AG04449 (cell line): ENCODE results near the gene GDI1.
A peak's percentile ranks its signal among the peaks of the same experiment; 100 is the strongest.

Experiments
- CTCF ChIA-PET: fragments of 350-600 bp; formaldehyde crosslinking; extraction: SDS; loops from one replicate; lab custom pipeline; 2021; ENCODE audit warnings: antibody characterized with exemption; lab: Yijun Ruan, JAX
- POLR2A ChIA-PET: fragments of 400-600, 350-600 bp; formaldehyde crosslinking; extraction: SDS; loops from one replicate; lab custom pipeline; 2020; ENCODE audit warnings: antibody characterized with exemption, inconsistent platforms; lab: Yijun Ruan, JAX
- DNase-seq: peaks from one replicate; pipeline ENCODE4 v3.0.0-alpha.2; 2010; ENCODE audit warnings: low read depth, low spot score
- H3K4me3 ChIP-seq: 2 replicates; pipeline ENCODE4 v1.5.1; 2011; ENCODE audit warnings: low read depth, mild to moderate bottlenecking, control low read depth, low read length
- CTCF ChIP-seq: IDR thresholded peaks from one replicate; pipeline ENCODE4 v1.5.1; 2011; ENCODE audit warnings: mild to moderate bottlenecking, moderate library complexity, low read length, control low read depth, inconsistent platforms; ENCODE audit not compliant: insufficient read depth; ENCODE audit errors: missing control alignments

The GDI1 gene

GRCh38 chrX:154458116-154458953 is 21.4 kb downstream of the GDI1 start, which contains the start of gene PLXNA3:
Gene PLXNA3 (plus strand): TSS chrX:154458281. CDS start chrX:154460184, 1,903 bp downstream.
- DNase-seq = no peak
- TF ChIP-seq CTCF = no peak
- ChIA-PET POLR2A (interaction anchor here (0.7 to 2.7 kb wide), 8 partner anchors 9 to 75 kb away, joined by 3 to 16 read pairs (median 4); partner anchors contain the start of genes FAM50A, LAGE3 and SLC10A3), CTCF (interaction anchor here (1.3 kb wide), 1 partner anchor 18 kb away, joined by 4 read pairs; no protein-coding TSS in a partner anchor)
- peak within 1 kb of the TSS; percentile 72 for H3K4me3 ChIP-seq

GRCh38 chrX:154458954-154459778 is 22.2 kb downstream of the GDI1 start:
- CTCF ChIA-PET = interaction anchor here (1.3 kb wide), 1 partner anchor 18 kb away, joined by 4 read pairs; no protein-coding TSS in a partner anchor

GRCh38 chrX:154459832-154460231 is 22.9 kb downstream of the GDI1 start:
- ChIA-PET CTCF (interaction anchor here (1.3 kb wide), 1 partner anchor 17 kb away, joined by 4 read pairs; no protein-coding TSS in a partner anchor), POLR2A (interaction anchor here (0.7 to 2.7 kb wide), 7 partner anchors 8 to 31 kb away, joined by 3 to 16 read pairs (median 5); partner anchors contain the start of genes LAGE3, SLC10A3 and UBL4A)
- DNase-seq = no peak
- no peak for TF ChIP-seq CTCF
- H3K4me3 ChIP-seq = peak overlapping the region; percentile 72

More at GRCh38 chrX:154458954-154459778, 22.2 kb downstream of the GDI1 start:
- POLR2A ChIA-PET = interaction anchor here (0.6 to 2.7 kb wide), 9 partner anchors 9 to 59 kb away, joined by 3 to 16 read pairs (median 4); partner anchors contain the start of genes FAM50A, LAGE3, SLC10A3 and UBL4A
- H3K4me3 ChIP-seq = peak overlapping the region; percentile 72
- no peak for TF ChIP-seq CTCF
- no peak for DNase-seq

GRCh38 chrX:154460326-154460725 is 23.4 kb downstream of the GDI1 start:
- POLR2A ChIA-PET = interaction anchor here (0.7 to 2.7 kb wide), 4 partner anchors 14 to 30 kb away, joined by 3 to 16 read pairs (median 4); partner anchors contain the start of genes LAGE3 and UBL4A
- H3K4me3 ChIP-seq = peak overlapping the region; percentile 72
- no peak for TF ChIP-seq CTCF
- no peak for DNase-seq
- CTCF ChIA-PET = no interaction called here

- no peak overlapping the region for H3K4me3 ChIP-seq
- no peak for DNase-seq
- POLR2A ChIA-PET = no interaction called here
- CTCF ChIA-PET = interaction anchor here (1.3 kb wide), 1 partner anchor 24 kb away, joined by 3 read pairs; no protein-coding TSS in a partner anchor
- TF ChIP-seq CTCF = no peak
Observed at GRCh38 chrX:154462396-154462795, 25.4 kb downstream of the GDI1 start.
